Hepatocyte (in vitro differentiated cells): ENCODE measurements around the gene TAS1R2. TPM values are rescaled to one million over a fixed set of nuclear protein-coding genes. Genes with fewer than 3 reads are reported as not detected.

Experiments
- DNase-seq: peaks from one replicate; pipeline ENCODE4 v3.0.0-alpha.2; 2016; ENCODE audit warnings: low spot score
- H2AFZ ChIP-seq: fragments of 200-600 bp; sonication (generic); 2 replicates; pipeline ENCODE4 v1.6.0; 2016; ENCODE audit warnings: antibody characterized with exemption, mild to moderate bottlenecking
- H3K27ac ChIP-seq: fragments of 200-600 bp; sonication (generic); 2 replicates; pipeline ENCODE4 v1.5.1; 2016; ENCODE audit warnings: mild to moderate bottlenecking
- H3K27me3 ChIP-seq: fragments of 200-600 bp; sonication (generic); 2 replicates; pipeline ENCODE4 v1.6.1; 2016
- H3K36me3 ChIP-seq: fragments of 200-600 bp; sonication (generic); replicated peaks from 2 replicates; pipeline ENCODE4 v1.5.1; 2016; ENCODE audit warnings: low read depth; ENCODE audit not compliant: insufficient read depth
- H3K4me1 ChIP-seq: fragments of 200-600 bp; sonication (generic); 2 replicates; pipeline ENCODE4 v1.5.1; 2016; ENCODE audit warnings: mild to moderate bottlenecking, moderate library complexity; ENCODE audit not compliant: insufficient read depth
- H3K4me2 ChIP-seq: fragments of 200-600 bp; sonication (generic); 2 replicates; pipeline ENCODE4 v1.6.0; 2016
- H3K4me3 ChIP-seq: fragments of 200-600 bp; sonication (generic); 2 replicates; pipeline ENCODE4 v1.5.1; 2016; ENCODE audit warnings: mild to moderate bottlenecking
- H3K79me2 ChIP-seq: fragments of 200-600 bp; sonication (generic); 2 replicates; pipeline ENCODE4 v1.6.0; 2017; ENCODE audit warnings: mild to moderate bottlenecking
- H3K9me2 ChIP-seq: fragments of 200-600 bp; sonication (generic); replicated peaks from 2 replicates; pipeline ENCODE4 v1.6.0; 2017; ENCODE audit warnings: mild to moderate bottlenecking; ENCODE audit not compliant: insufficient read depth
- H3K9me3 ChIP-seq: fragments of 200-600 bp; sonication (generic); 2 replicates; pipeline ENCODE4 v1.5.1; 2016; ENCODE audit warnings: low read depth, mild to moderate bottlenecking
- H4K20me1 ChIP-seq: fragments of 200-600 bp; sonication (generic); 2 replicates; pipeline ENCODE4 v1.6.0; 2016; ENCODE audit warnings: mild to moderate bottlenecking; ENCODE audit not compliant: insufficient read depth, poor library complexity, severe bottlenecking
- EZH2 ChIP-seq: fragments of 200-600 bp; sonication (generic); IDR thresholded peaks from 2 replicates; pipeline ENCODE4 v1.6.1; 2016; ENCODE audit warnings: antibody characterized with exemption, mild to moderate bottlenecking, borderline replicate concordance
- EZH2phosphoT487 ChIP-seq: fragments of 200-600 bp; sonication (generic); IDR thresholded peaks from one replicate; pipeline ENCODE4 v1.6.1; 2018; ENCODE audit warnings: antibody characterized with exemption, mild to moderate bottlenecking, low read depth, moderate library complexity; ENCODE audit not compliant: unreplicated experiment, severe bottlenecking
- WGBS: methylation state at CpG from one replicate; pipeline ENCODE4 v1.1.6; 2016; ENCODE audit warnings: low lambda C conversion rate; ENCODE audit errors: missing lambda C conversion rate; 5-methylcytosine and 5-hydroxymethylcytosine counted together
- polyA plus RNA-seq: library from polyadenylated mRNA; unstranded; fragments of >200 nt; fragmentation: Nextera tagmentation; extraction: Ambion mirVana; gene quantifications from 2 replicates; pipeline ENCODE4 v1.2.1, GENCODE V29; 2016
- total RNA-seq: library from RNA; depleted of rRNA; stranded (reverse); fragments of >200 nt; gene quantifications from 2 replicates; pipeline ENCODE4 v1.2.3, GENCODE V29; 2014
- TF ChIP-seq, protein P1 (sequence below): fragments of 200-600 bp; sonication (generic); IDR thresholded peaks from 2 replicates; pipeline ENCODE4 v1.5.1; 2016; ENCODE audit warnings: antibody characterized with exemption, mild to moderate bottlenecking; ENCODE audit not compliant: poor library complexity

Gene TAS1R2
- total and polyA plus RNA-seq, 2 experiments from 2014 or later = not detected

DNA sequence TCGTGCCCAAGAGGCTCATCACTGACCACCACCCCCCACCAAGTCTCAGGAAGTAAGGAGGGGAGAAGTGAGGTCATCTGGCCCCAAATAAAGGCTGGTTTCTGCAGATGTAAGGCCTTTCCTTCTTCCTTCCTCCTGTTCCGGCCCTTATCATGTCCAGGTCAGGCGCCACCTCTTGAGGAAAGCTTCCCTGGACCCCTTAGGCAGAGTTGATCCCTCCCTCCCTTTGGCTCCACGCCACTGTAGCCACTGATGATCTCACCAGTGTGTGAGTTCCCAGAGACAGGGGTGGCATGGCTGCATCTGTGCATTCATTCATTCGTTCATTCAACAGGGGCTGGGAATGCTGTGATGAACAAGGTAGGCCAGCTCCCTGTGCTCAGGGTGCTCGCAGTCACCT, 59.2 kb downstream of the TAS1R2 start:
- H3K9me3 ChIP-seq = no peaks in the 10 kb centered on the region
- no peaks in the 10 kb centered on the region for H3K9me2 ChIP-seq
- H3K27me3 ChIP-seq = no peaks in the 10 kb centered on the region
- no peak overlapping the region for H3K4me3 ChIP-seq
- H3K79me2 ChIP-seq = no peaks in the 10 kb centered on the region
- no peaks in the 10 kb centered on the region for H3K36me3 ChIP-seq
- no peak overlapping the region for H3K27ac ChIP-seq
- H4K20me1 ChIP-seq = no peaks in the 10 kb centered on the region
- WGBS = 94% methylated on average over 6 of the region's 6 CpGs
- no peak overlapping the region for H3K4me2 ChIP-seq
- H3K4me1 ChIP-seq = no peaks in the 10 kb centered on the region
- H2AFZ ChIP-seq = no peak overlapping the region
- TF ChIP-seq EZH2 (no peak), EZH2phosphoT487 (no peak)
- TF ChIP-seq, protein P1, sequence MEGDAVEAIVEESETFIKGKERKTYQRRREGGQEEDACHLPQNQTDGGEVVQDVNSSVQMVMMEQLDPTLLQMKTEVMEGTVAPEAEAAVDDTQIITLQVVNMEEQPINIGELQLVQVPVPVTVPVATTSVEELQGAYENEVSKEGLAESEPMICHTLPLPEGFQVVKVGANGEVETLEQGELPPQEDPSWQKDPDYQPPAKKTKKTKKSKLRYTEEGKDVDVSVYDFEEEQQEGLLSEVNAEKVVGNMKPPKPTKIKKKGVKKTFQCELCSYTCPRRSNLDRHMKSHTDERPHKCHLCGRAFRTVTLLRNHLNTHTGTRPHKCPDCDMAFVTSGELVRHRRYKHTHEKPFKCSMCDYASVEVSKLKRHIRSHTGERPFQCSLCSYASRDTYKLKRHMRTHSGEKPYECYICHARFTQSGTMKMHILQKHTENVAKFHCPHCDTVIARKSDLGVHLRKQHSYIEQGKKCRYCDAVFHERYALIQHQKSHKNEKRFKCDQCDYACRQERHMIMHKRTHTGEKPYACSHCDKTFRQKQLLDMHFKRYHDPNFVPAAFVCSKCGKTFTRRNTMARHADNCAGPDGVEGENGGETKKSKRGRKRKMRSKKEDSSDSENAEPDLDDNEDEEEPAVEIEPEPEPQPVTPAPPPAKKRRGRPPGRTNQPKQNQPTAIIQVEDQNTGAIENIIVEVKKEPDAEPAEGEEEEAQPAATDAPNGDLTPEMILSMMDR = no peak
- no peak for DNase-seq

DNA sequence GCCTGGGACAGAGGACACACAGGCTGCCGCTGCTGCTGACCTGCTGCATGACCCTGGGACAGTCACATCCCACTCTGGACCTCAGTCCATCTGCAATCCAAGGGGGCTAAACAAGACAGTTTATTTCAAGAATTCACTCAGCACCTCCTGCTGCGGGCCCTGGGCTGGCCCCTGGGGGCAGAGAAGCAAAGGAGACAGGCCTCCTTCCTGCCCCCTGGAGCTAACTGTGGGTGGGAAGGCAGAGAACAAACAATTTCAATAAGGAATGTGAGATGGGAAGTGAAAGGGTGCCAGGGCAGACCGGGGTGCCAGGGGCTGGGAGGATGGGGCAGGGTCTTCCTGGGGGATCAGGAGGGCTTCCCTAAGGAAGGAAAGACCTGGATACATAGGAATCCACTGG, 60.0 kb downstream of the TAS1R2 start:
- Histone ChIP-seq H2AFZ (no peak overlapping the region), H3K9me2 (no peaks in the 10 kb centered on the region), H3K79me2 (no peaks in the 10 kb centered on the region), H3K27me3 (no peaks in the 10 kb centered on the region), H3K4me1 (no peaks in the 10 kb centered on the region), H3K9me3 (no peaks in the 10 kb centered on the region), H4K20me1 (no peaks in the 10 kb centered on the region), H3K4me3 (no peak overlapping the region), H3K36me3 (no peaks in the 10 kb centered on the region), H3K27ac (no peak overlapping the region), H3K4me2 (no peak overlapping the region)
- WGBS = 73% methylated on average over 3 of the region's 3 CpGs
- DNase-seq = no peak
- TF ChIP-seq, protein P1 = no peak
- TF ChIP-seq EZH2 = no peak
- no peak for TF ChIP-seq EZH2phosphoT487

DNA sequence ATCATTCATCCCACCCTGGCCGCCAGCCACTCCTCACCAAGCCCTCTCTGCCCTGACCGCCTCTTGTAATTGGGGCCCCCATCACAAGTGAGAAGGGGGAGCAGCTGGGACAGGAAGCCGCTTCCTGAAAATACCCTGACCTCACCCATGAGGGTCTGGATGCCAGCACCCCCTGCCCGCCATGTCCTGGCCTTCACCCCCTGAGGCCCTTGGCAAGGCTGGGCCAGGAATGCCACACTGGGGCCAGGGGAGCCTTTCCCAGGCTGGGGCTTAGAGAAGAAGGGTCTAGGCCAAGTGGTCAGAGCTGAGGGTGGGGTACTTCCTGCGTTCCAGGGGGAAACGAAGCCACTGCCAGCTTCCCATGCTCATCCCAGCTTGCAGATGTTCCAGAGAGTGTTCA, 60.5 kb downstream of the TAS1R2 start:
- no peaks in the 10 kb centered on the region for H4K20me1 ChIP-seq
- H3K9me3 ChIP-seq = no peaks in the 10 kb centered on the region
- H3K4me3 ChIP-seq = no peak overlapping the region
- no peak overlapping the region for H2AFZ ChIP-seq
- H3K9me2 ChIP-seq = no peaks in the 10 kb centered on the region
- no peak for DNase-seq
- H3K27me3 ChIP-seq = no peaks in the 10 kb centered on the region
- no peak for TF ChIP-seq EZH2
- TF ChIP-seq, protein P1 = no peak
- no peak for TF ChIP-seq EZH2phosphoT487
- no peaks in the 10 kb centered on the region for H3K36me3 ChIP-seq
- H3K79me2 ChIP-seq = no peaks in the 10 kb centered on the region
- 90% methylated on average over 6 of the region's 6 CpGs for WGBS
- H3K27ac ChIP-seq = no peak overlapping the region
- H3K4me2 ChIP-seq = no peak overlapping the region
- no peaks in the 10 kb centered on the region for H3K4me1 ChIP-seq

DNA sequence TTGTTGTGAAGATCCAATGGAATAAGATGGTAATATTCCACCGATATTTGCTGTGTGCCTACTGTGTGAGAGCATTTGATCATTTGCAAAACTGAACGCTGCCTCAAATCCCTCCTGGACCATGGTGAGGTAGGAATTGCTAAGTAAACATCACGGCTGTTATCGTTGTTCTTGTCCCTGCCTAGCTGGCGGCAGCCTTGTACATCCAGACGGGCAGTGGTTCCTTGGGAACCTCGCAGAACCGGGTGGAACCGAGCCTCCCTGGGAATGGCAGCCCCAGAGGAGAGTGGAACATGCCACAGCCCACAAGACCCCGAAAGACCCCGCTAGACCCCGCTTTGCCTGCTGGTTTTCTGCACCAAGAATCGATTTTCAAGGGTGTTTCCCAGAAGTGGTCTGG, 60.9 kb downstream of the TAS1R2 start:
- Histone ChIP-seq H4K20me1 (no peaks in the 10 kb centered on the region), H3K4me1 (no peaks in the 10 kb centered on the region), H3K27me3 (no peaks in the 10 kb centered on the region), H3K4me2 (no peak overlapping the region), H3K4me3 (no peak overlapping the region), H2AFZ (no peak overlapping the region), H3K9me3 (no peaks in the 10 kb centered on the region), H3K9me2 (no peaks in the 10 kb centered on the region), H3K79me2 (no peaks in the 10 kb centered on the region), H3K36me3 (no peaks in the 10 kb centered on the region), H3K27ac (no peak overlapping the region)
- no peak for DNase-seq
- no peak for TF ChIP-seq EZH2phosphoT487
- 84% methylated on average over 13 of the region's 13 CpGs for WGBS
